Measurements from ENCODE around the gene SFXN5. TPM values are rescaled to one million over a fixed set of nuclear protein-coding genes. Genes with fewer than 3 reads are reported as not detected.

SFXN5 gene
- total RNA-seq, 1 experiment from 2014 or later = 31.3 TPM

GRCh38 chr2:72980535-72981217 is 90.8 kb downstream of the SFXN5 start:
- BruUV-seq (replicated peaks) = no TSS peak
- no peak for DNase-seq

DNA sequence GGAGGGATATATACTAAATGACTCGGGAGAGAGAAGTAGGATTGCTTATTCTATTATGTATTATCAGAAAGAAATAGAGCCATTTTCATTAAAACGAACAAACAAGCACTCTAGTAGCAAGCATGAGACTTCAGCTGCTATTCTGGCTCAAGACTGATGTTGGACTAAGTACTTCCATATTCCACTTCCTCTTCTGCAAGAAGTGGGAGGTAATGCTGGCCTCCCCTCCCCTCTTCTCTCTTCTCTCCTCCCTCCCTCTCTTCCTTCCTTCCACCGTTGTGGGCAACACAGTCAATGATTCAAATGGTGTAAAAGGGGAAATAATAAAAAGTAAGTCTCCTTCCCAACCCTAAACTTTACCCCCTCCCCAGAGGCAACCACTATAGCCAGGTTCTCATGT is 91.6 kb downstream of the SFXN5 start:
- Mint-ChIP-seq H3K36me3 (ENCODE audit: insufficient read depth, unreplicated experiment) (no peaks in the 10 kb centered on the region), H3K4me1 (ENCODE audit: low read depth, unreplicated experiment) (peaks cover 30% of the 10 kb centered on the region), H3K9me3 (ENCODE audit: unreplicated experiment) (no peaks in the 10 kb centered on the region), H3K27me3 (ENCODE audit: insufficient read depth, unreplicated experiment) (no peaks in the 10 kb centered on the region), H3K27ac (ENCODE audit: unreplicated experiment) (peak overlapping the region; percentile 0), H3K4me3 (ENCODE audit: unreplicated experiment) (no peak overlapping the region)
- H3K27me3 ChIP-seq (replicated peaks; ENCODE audit: control insufficient read depth, insufficient read depth, low read length) = no peaks in the 10 kb centered on the region
- no peak for DNase-seq
- no TSS peak for BruUV-seq (replicated peaks)
- ChIA-PET CTCF (interaction anchor here (1.3 kb wide), 1 partner anchor 197 kb away, joined by 5 read pairs; no protein-coding TSS in a partner anchor), POLR2A (no interaction called here)
- TF ChIP-seq, protein P1, sequence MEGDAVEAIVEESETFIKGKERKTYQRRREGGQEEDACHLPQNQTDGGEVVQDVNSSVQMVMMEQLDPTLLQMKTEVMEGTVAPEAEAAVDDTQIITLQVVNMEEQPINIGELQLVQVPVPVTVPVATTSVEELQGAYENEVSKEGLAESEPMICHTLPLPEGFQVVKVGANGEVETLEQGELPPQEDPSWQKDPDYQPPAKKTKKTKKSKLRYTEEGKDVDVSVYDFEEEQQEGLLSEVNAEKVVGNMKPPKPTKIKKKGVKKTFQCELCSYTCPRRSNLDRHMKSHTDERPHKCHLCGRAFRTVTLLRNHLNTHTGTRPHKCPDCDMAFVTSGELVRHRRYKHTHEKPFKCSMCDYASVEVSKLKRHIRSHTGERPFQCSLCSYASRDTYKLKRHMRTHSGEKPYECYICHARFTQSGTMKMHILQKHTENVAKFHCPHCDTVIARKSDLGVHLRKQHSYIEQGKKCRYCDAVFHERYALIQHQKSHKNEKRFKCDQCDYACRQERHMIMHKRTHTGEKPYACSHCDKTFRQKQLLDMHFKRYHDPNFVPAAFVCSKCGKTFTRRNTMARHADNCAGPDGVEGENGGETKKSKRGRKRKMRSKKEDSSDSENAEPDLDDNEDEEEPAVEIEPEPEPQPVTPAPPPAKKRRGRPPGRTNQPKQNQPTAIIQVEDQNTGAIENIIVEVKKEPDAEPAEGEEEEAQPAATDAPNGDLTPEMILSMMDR (IDR thresholded peaks at IDR 0.05; ENCODE audit: insufficient read depth in 1 of 2, low read depth in 1 of 2, low read length in 1 of 2, severe bottlenecking in 1 of 2, unreplicated experiment in 1 of 2) = no peak
- H3K4me1 ChIP-seq = peaks cover 29% of the 10 kb centered on the region
- no peaks in the 10 kb centered on the region for H3K36me3 ChIP-seq (ENCODE audit: control insufficient read depth, insufficient read depth, low read length)
- intact Hi-C loops (cut with micrococcal nuclease; ENCODE audit: unreplicated experiment) = no loop called here
- no peaks in the 10 kb centered on the region for H3K9me3 ChIP-seq
- H3K4me3 ChIP-seq (ENCODE audit: low read depth, low read length) = no peak overlapping the region

More at GRCh38 chr2:72980535-72981217, 90.8 kb downstream of the SFXN5 start:
- no peaks in the 10 kb centered on the region for H3K36me3 ChIP-seq (ENCODE audit: control insufficient read depth, insufficient read depth, low read length)
- no peaks in the 10 kb centered on the region for H3K36me3 Mint-ChIP-seq (ENCODE audit: insufficient read depth, unreplicated experiment)
- no peaks in the 10 kb centered on the region for H3K27me3 Mint-ChIP-seq (ENCODE audit: insufficient read depth, unreplicated experiment)
- ChIA-PET CTCF (interaction anchor here (1.3 kb wide), 1 partner anchor 197 kb away, joined by 5 read pairs; no protein-coding TSS in a partner anchor), POLR2A (interaction anchor here (0.7 kb wide), 1 partner anchor 15 kb away, joined by 4 read pairs; no protein-coding TSS in a partner anchor)
- TF ChIP-seq, protein P1 (IDR thresholded peaks at IDR 0.05; ENCODE audit: insufficient read depth in 1 of 2, low read depth in 1 of 2, low read length in 1 of 2, severe bottlenecking in 1 of 2, unreplicated experiment in 1 of 2) = no peak
- H3K4me1 Mint-ChIP-seq (ENCODE audit: low read depth, unreplicated experiment) = peaks cover 30% of the 10 kb centered on the region
- peaks cover 32% of the 10 kb centered on the region for H3K4me1 ChIP-seq
- H3K27me3 ChIP-seq (replicated peaks; ENCODE audit: control insufficient read depth, insufficient read depth, low read length) = no peaks in the 10 kb centered on the region
- H3K4me3 Mint-ChIP-seq (ENCODE audit: unreplicated experiment) = no peak overlapping the region
- H3K9me3 ChIP-seq = no peaks in the 10 kb centered on the region
- no peaks in the 10 kb centered on the region for H3K9me3 Mint-ChIP-seq (ENCODE audit: unreplicated experiment)
- intact Hi-C loops (cut with micrococcal nuclease; ENCODE audit: unreplicated experiment) = no loop called here
- H3K4me3 ChIP-seq (ENCODE audit: low read depth, low read length) = no peak overlapping the region
- H3K27ac Mint-ChIP-seq (ENCODE audit: unreplicated experiment) = peak overlapping the region; percentile 0

- Mint-ChIP-seq H3K4me1 (ENCODE audit: low read depth, unreplicated experiment) (no peaks in the 10 kb centered on the region), H3K27ac (ENCODE audit: unreplicated experiment) (no peak overlapping the region), H3K4me3 (ENCODE audit: unreplicated experiment) (no peak overlapping the region), H3K36me3 (ENCODE audit: insufficient read depth, unreplicated experiment) (no peaks in the 10 kb centered on the region), H3K9me3 (ENCODE audit: unreplicated experiment) (no peaks in the 10 kb centered on the region), H3K27me3 (ENCODE audit: insufficient read depth, unreplicated experiment) (no peaks in the 10 kb centered on the region)
- Histone ChIP-seq H3K36me3 (ENCODE audit: control insufficient read depth, insufficient read depth, low read length) (no peaks in the 10 kb centered on the region), H3K4me3 (ENCODE audit: low read depth, low read length) (no peak overlapping the region), H3K9me3 (no peaks in the 10 kb centered on the region), H3K27me3 (replicated peaks; ENCODE audit: control insufficient read depth, insufficient read depth, low read length) (no peaks in the 10 kb centered on the region), H3K4me1 (peaks cover 4% of the 10 kb centered on the region; the same call in 1 of the 2 replicates)
- TF ChIP-seq, protein P1 (IDR thresholded peaks at IDR 0.05; ENCODE audit: insufficient read depth in 1 of 2, low read depth in 1 of 2, low read length in 1 of 2, severe bottlenecking in 1 of 2, unreplicated experiment in 1 of 2) = no peak
- ChIA-PET CTCF (interaction anchor here (1.9 kb wide), 1 partner anchor 202 kb away, joined by 14 read pairs; no protein-coding TSS in a partner anchor), POLR2A (no interaction called here)
- intact Hi-C loops (cut with micrococcal nuclease; ENCODE audit: unreplicated experiment) = no loop called here
- no peak for DNase-seq
- BruUV-seq (replicated peaks) = no TSS peak
Observed at GRCh38 chr2:72975017-72975416, 96.5 kb downstream of the SFXN5 start.

All from Caco-2 (cell line).